GM21717 (cell line): ENCODE data around the gene ULK1.
"Not testable (repeated sequence)": the region's sequence is repeated elsewhere in the genome, so short reads cannot be mapped to it uniquely, and the experiment has no call there.

Experiments
- ATAC-seq: cut with Tn5 transposase; IDR thresholded peaks from one replicate; pipeline ENCODE4 v1.9.1; 2021; ENCODE audit warnings: mild to moderate bottlenecking, moderate library complexity; ENCODE audit not compliant: unreplicated experiment

The ULK1 gene

DNA sequence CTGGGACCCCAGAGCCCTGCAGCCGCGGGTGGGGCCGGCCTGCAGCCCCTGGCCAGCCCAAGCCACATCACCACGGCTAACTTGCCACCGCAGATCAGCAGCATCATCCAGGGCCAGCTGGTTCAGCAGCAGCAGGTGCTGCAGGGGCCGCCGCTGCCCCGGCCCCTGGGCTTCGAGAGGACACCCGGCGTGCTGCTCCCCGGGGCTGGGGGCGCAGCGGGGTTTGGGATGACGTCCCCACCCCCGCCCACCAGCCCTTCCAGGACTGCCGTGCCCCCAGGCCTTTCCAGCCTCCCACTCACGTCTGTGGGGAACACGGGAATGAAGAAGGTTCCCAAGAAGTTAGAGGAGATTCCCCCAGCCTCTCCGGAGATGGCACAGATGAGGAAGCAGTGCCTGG lies 66.9 kb downstream of the ULK1 start:
- ATAC-seq, result not testable (repeated sequence)

DNA sequence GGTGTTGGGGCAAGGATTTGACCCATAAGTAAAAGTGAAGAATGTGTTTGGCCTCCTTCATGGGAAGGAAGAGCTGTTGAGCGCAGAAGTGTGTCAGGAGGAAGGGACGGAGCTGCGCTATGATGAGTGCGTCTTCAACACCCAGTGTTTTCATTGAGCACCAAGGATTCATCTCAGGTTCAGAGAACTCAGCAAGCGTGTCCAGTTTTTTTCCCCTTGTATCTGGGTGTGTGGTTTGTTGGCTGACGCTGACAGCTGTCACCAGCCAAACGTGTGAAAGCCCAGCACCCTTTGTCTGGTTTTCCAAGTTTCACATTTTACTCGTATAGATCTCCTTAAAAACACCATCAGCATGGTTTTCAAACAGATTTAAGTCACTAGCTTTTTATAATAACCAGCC lies 67.6 kb downstream of the ULK1 start:
- ATAC-seq, result no peak

DNA sequence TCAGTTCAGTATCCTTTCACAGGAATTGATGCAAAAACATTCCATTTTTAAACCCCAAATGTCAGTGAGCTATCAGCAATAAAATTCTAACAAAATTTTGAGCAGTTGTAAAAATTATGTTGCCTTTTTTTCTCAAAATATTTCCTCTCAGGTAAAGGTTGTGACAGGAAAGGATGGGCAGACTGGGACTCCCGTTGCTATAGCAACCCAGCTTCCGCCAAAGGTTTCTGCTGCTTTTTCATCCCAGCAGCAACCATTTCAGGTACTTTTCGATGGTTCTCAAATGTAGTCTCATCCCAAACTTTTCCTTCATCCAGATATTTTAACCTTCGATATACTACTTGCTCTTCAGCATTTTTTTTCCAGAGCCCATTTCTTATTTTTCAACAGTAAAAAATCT lies 69.0 kb downstream of the ULK1 start:
- ATAC-seq, result no peak

DNA sequence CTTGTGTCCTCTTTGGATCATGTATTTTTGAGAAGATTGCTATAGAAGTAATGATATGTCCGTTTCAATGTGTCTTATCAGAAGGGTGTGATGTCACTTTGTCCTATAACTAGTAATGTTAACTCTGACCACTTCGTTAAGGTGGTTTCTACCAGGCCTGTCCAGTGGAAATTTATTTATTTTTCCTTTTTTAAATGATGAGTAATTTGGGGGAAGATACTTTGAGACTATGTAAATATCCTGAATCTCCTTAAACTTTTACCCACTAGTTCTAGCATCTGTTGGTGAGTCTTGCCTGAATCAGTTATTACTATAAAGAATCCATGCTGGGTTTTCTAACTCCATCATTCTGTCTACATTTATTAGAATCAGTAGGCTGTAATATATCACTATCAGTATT lies 70.7 kb downstream of the ULK1 start:
- ATAC-seq, result no peak

DNA sequence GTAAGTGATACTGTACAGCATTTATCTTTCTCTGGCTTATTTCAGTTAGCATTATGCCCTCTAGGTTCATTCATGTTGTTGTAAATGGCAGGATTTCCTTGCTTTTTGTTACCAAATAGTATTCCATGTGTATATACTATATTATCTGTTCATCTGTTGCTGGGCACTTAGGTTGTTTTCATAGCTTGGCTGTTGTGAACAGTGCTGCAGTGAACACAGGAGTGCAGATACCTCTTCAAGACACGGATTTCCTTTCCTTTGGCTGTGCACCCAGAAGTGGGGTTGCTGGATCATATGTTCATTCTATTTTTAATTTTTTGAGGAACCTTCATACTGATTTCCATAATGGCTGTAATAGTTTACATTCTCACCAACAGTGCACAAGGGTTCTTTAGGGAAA lies 76.8 kb downstream of the ULK1 start:
- no peak for ATAC-seq
